Measurements from ENCODE around the gene OSBPL3. TPM values are rescaled to one million over a fixed set of nuclear protein-coding genes. Genes with fewer than 3 reads are reported as not detected.

OSBPL3 gene
- polyA plus RNA-seq, 1 donor from 2014 or later: 0.26 TPM

- Histone ChIP-seq H3K9me3 (ENCODE audit: low read length) (no peaks in the 10 kb centered on the region), H3K36me3 (ENCODE audit: insufficient read depth, low read length) (no peaks in the 10 kb centered on the region), H3K27ac (ENCODE audit: low read length) (no peak overlapping the region), H3K79me2 (replicated peaks; ENCODE audit: insufficient read depth, low read length) (no peaks in the 10 kb centered on the region), H3K27me3 (ENCODE audit: insufficient read depth, low read depth, low read length) (no peaks in the 10 kb centered on the region), H3K9me2 (ENCODE audit: insufficient read depth, low read length) (no peaks in the 10 kb centered on the region), H2AFZ (ENCODE audit: low read depth, low read length) (no peak overlapping the region), H4K20me1 (ENCODE audit: insufficient read depth) (no peaks in the 10 kb centered on the region), H3K4me2 (ENCODE audit: low read length) (no peak overlapping the region), H3F3A (ENCODE audit: insufficient read depth, low read length, poor library complexity, severe bottlenecking) (no peaks in the 10 kb centered on the region), H3K9ac (ENCODE audit: low read length) (no peak overlapping the region), H3K4me3 (ENCODE audit: low read length) (no peak overlapping the region)
- TF ChIP-seq RAD21 (conservative IDR thresholded peaks at IDR 0.05): no peak
Observed at GRCh38 chr7:24963218-24963617, 16.8 kb downstream of the OSBPL3 start.

DNA sequence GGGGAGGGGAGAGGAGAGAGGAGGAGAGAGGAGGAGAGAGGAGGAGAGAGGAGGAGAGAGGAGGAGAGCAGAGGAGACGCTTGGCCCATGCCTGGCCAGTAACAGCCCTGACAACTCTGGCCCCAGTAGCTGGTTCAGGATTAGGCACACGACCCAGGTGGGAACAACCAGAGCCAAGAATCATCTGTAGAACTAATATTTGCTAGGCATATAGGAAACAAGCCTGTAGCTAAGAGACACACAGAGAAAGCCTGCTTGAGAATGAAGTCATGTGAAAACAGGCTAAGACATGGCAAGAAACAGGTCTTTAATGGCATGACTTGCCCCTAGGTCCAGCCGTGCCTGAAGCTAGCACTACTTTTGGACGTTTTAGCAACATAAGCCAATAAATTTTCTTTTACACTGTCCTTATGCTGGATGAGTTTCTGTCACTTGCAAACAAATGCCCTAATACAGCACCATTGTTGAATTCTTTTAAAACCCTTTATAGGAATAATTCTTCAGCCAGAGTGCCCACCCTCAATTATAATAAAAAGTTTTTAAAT, 17.5 kb downstream of the OSBPL3 start:
- Histone ChIP-seq H3K4me3 (ENCODE audit: low read length) (no peak overlapping the region), H3K27ac (ENCODE audit: low read length) (no peak overlapping the region)

More for the DNA sequence above, 17.5 kb downstream of the OSBPL3 start:
- Histone ChIP-seq H2AFZ (ENCODE audit: low read depth, low read length) (no peak overlapping the region), H3K9me3 (ENCODE audit: low read length) (no peaks in the 10 kb centered on the region), H4K20me1 (ENCODE audit: insufficient read depth) (no peaks in the 10 kb centered on the region), H3K4me2 (ENCODE audit: low read length) (no peak overlapping the region), H3F3A (ENCODE audit: insufficient read depth, low read length, poor library complexity, severe bottlenecking) (no peaks in the 10 kb centered on the region), H3K27me3 (ENCODE audit: insufficient read depth, low read depth, low read length) (no peaks in the 10 kb centered on the region), H3K36me3 (ENCODE audit: insufficient read depth, low read length) (no peaks in the 10 kb centered on the region), H3K9ac (ENCODE audit: low read length) (no peak overlapping the region), H3K9me2 (ENCODE audit: insufficient read depth, low read length) (no peaks in the 10 kb centered on the region), H3K79me2 (replicated peaks; ENCODE audit: insufficient read depth, low read length) (no peaks in the 10 kb centered on the region)
- TF ChIP-seq SMC3 (conservative IDR thresholded peaks at IDR 0.05; ENCODE audit: poor library complexity) (no peak), EP300 (conservative IDR thresholded peaks at IDR 0.05; ENCODE audit: poor library complexity, severe bottlenecking) (no peak), REST (IDR thresholded peaks at IDR 0.05; ENCODE audit: borderline replicate concordance) (no peak), TAF1 (IDR thresholded peaks at IDR 0.05; ENCODE audit: low read depth) (no peak), RAD21 (conservative IDR thresholded peaks at IDR 0.05) (no peak), EZH2 (IDR thresholded peaks at IDR 0.05; ENCODE audit: borderline replicate concordance, insufficient read depth, low read length, poor library complexity, severe bottlenecking) (no peak), MXI1 (conservative IDR thresholded peaks at IDR 0.05; ENCODE audit: poor library complexity, severe bottlenecking) (no peak), POLR2AphosphoS5 (IDR thresholded peaks at IDR 0.05) (no peak)
- TF ChIP-seq, protein P1, sequence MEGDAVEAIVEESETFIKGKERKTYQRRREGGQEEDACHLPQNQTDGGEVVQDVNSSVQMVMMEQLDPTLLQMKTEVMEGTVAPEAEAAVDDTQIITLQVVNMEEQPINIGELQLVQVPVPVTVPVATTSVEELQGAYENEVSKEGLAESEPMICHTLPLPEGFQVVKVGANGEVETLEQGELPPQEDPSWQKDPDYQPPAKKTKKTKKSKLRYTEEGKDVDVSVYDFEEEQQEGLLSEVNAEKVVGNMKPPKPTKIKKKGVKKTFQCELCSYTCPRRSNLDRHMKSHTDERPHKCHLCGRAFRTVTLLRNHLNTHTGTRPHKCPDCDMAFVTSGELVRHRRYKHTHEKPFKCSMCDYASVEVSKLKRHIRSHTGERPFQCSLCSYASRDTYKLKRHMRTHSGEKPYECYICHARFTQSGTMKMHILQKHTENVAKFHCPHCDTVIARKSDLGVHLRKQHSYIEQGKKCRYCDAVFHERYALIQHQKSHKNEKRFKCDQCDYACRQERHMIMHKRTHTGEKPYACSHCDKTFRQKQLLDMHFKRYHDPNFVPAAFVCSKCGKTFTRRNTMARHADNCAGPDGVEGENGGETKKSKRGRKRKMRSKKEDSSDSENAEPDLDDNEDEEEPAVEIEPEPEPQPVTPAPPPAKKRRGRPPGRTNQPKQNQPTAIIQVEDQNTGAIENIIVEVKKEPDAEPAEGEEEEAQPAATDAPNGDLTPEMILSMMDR (IDR thresholded peaks at IDR 0.05; ENCODE audit: poor library complexity, severe bottlenecking): no peak

Data from neural cell (in vitro differentiated cells).